AG20443 (cell line): ENCODE data around the gene PRR22.
"Not testable (repeated sequence)": the region's sequence is repeated elsewhere in the genome, so short reads cannot be mapped to it uniquely, and the experiment has no call there.

Experiments
- DNase-seq: peaks from one replicate; pipeline ENCODE4 v3.0.0; 2012; ENCODE audit warnings: low spot score, mixed read lengths

The PRR22 gene

DNA sequence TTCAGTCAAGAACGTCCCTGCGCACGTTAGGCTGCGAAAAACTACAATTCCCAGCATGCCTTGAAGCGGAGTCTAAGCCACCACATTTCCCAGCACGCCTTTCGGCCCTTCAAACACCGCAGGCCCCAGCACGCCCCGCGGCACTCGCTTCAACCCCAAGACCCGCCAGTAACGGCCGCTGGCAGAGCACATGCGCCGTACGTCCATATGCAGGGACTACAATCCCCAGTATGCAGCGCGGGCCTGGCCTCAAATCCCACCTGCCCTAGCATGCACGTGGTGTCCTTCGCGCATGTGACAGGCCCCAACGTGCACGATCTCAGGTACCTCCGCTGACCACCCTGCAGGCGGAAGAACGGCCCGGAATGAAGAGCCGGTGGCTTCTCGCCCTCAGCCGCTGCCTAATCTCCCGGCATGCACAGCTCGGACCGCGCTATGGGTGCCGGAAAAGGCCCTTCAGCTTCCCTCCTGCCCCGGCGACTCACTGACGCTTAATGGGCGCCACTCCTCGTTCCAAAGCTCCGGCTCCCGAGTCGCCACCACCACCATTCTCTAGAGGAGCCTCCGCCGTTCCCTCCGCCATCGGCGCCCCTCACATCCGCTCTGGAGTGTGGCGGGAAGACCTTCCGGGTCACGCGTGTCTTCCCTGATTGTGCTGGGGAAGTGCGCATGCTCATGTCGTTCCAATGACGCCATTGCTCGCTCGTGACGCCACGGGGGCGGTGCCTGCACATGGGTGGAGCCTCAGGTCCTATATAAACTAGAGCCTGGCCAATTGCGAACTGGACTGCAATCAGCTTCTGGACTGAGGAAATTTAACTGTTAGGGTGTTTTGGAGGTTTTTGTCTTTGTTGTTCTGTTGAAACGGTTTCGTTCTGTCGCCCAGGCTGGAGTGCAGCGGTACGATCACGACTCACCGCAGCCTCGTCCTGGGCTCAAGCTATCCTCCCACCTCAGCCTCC is 6.3 kb upstream of the PRR22 start, which contains the start of gene DUS3L:
Gene DUS3L, minus strand, starts transcription at position 605 of the 962 bp plus-strand sequence. Its CDS starts 22 bp downstream, at position 583.
- DNase-seq, result peak; percentile 98

DNA sequence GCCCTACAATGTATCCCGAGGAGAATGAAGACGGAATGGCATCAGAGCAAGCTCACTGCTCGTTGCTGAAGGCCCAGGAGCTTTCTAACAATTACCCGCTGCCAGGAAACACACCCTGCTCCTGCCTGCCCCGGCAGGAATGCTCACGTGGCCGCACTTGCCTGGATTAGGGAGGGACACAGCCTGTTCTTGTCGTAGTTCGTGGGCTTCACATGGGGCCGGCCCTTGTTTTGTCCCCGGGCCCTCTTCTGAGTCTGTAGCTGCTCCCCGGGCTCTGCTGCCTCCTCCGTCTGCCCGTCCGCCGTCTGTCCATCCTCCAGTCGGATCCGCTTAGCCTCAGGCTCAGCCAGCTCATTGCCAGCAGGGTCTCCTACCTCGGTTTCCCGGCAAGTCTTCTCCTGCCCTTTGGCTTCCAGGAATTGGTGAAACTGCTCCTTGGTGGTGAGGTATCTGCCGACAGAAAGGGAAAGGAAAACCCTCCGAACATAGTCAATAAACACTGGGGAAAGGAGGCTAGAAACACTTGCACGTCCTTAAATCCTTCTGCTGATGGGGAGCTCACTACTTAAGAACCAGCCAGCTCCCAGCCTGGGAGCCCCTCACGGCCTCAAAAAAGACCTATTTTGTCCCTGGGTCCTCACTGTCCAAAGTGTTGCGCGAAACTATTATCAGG is 5.5 kb upstream of the PRR22 start:
- no peak for DNase-seq

DNA sequence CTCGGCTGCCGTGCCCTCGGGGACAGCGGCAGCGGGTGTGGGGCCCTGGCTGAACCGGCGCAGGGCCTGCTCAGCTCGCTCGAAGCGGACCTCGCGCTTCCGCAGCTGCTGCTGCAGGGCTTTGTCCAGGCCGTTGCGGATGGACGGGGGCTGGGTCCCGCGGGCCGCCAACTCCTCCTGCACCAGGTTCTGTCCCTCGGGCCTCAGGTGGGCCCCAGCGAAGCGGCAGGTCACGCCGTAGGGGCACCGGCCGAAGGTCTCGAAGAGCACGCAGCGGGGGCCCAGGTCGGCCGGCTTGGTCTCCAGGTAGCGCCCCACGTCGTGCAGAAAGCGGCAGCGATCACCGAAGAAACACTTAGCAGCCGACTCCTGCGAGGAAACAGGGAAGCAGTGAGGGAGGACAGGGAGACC is 4.8 kb upstream of the PRR22 start:
- no peak for DNase-seq

DNA sequence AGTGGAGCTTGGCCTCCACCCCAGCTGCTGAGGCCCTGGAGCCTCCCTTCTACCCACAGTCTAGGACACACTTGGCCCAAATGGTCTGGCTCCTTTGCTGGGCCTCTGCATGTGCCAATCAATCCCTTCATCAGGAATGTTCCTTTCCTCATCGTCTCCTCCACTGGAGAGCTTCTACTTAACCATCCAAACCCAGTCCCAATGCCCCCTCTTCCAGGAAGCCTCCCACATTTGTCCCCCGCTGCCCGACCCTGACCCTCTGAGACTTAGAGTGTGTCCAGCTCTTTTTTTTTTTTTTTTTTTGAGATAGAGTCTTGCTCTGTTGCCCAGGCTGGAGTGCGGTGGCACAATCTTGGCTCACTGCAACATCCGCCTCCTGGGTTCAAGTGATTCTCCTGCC is 3.9 kb upstream of the PRR22 start:
- no peak for DNase-seq

- DNase-seq, result no peak
Observed at GRCh38 chr19:5787409-5788182, 3.0 kb upstream of the PRR22 start.

- no peak for DNase-seq
Observed at GRCh38 chr19:5786593-5787408, 2.3 kb upstream of the PRR22 start.

DNA sequence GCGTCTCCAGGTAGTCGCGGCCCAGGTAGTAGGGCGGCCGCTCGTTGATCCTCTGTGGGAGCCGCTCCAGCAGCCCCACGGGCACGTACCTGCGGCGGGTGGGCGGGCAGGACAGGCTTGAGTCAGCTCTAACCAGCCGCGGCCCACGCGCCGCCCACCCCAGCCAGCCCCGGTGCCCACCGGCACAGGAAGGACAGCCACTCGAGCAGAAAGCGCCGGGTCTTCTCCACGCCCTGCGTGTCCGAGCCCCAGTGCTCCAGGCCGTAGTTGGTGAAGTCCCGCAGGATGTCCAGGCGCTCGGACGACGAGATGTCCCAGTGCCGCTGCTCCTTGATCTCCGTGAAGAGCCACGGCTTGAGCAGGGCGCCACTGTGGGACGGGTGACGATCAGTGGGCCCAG is 877 bp upstream of the PRR22 start:
- no peak for DNase-seq

GRCh38 chr19:5782945-5783919 is 1.3 kb downstream of the PRR22 start:
- DNase-seq, result no peak

GRCh38 chr19:5782322-5782721 is 2.2 kb downstream of the PRR22 start:
- no peak for DNase-seq

- DNase-seq, result not testable (repeated sequence)
Observed at GRCh38 chr19:5780916-5781315, 3.6 kb downstream of the PRR22 start.

DNA sequence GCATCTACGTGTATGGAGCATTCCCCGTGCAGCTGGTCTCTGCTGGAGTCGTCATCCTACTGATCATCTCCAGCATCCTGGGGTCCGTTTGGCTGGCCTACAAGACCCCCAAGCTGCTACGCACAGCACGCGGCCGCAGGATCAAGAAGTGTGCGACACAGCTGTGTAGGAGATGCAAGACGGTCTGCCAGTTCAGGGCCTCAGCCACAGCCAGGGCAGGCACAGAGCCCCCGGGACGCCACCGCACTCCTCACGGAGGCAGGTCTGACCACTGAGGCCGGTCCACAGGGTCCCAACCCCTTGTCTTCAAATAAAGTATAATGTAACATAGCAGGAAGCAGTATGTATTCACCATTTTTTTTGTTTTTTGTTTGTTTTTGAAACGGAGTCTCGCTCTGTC is 6.1 kb downstream of the PRR22 start:
- DNase-seq, result no peak

DNA sequence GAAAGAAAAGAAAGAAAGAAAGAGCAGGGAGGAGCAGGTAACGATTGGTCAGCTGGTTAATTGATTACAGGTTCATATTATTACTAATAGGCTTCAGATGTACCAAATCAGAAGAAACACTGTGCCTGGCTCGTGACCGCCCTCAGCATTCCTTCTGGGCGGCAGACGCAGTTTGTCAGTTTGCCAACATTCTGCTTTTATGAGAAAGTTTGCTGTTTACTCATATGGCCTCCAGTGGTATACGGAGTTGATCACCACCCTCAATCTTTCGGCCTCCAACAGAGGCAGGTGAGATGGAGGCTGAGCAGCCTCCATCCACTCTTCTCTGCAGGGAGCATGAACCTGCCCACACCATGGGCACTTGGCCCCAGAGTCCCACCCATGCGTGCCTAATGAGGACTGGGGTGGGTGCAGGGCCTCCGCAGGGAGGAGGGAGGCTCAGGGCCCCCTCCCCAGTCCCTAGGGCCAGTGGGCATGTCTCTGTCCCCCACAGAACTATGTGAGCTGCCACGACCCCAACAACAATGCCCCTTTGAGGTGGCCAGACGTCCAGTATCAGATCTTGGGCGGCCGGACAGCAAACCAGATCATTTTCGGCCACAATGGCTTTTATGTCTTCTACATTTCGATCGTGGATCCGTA is 8.8 kb downstream of the PRR22 start:
- peak; percentile 48 for DNase-seq

DNA sequence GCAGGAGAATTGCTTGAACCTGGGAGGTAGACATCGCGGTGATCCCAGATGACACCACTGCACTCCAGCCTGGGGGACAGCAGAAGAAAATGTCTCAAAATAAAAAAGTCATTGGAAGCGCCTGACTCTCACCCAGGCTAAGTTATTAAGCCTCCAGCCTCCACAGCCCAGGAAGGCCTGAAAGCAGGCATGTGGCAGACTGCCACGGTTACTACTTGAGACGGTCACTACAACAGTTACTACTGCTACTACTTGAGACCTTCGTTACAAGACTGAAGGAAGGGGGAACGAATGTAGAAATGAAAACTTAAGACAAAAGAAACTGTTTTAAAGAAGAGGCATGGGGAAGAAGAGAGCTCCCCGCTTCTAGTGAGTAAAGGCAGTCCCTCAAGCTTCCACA is 9.6 kb downstream of the PRR22 start:
- no peak for DNase-seq

GRCh38 chr19:5773276-5773675 is 11.3 kb downstream of the PRR22 start:
- no peak for DNase-seq

GRCh38 chr19:5772416-5772815 is 12.1 kb downstream of the PRR22 start:
- no peak for DNase-seq

DNA sequence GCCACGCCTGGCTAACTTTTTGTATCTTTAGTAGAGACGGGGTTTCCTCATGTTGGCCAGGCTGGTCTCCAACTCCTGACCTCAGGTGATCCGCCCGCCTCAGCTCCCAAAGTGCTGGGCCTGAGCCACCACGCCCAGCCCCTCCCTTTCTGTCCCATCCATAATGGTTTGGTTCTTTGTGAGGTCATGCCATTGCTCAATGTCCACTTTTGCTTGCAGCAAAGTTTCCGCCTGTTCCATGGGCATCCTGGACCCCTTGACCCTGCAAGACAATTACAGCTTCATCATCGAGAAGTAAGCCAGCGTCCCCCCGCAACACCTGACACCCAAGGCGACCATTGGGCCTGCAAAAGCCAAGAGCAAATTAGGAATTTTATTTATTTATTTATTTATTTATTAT is 16.6 kb downstream of the PRR22 start:
- no peak for DNase-seq

GRCh38 chr19:5765220-5765619 is 19.3 kb downstream of the PRR22 start:
- DNase-seq, result no peak

DNA sequence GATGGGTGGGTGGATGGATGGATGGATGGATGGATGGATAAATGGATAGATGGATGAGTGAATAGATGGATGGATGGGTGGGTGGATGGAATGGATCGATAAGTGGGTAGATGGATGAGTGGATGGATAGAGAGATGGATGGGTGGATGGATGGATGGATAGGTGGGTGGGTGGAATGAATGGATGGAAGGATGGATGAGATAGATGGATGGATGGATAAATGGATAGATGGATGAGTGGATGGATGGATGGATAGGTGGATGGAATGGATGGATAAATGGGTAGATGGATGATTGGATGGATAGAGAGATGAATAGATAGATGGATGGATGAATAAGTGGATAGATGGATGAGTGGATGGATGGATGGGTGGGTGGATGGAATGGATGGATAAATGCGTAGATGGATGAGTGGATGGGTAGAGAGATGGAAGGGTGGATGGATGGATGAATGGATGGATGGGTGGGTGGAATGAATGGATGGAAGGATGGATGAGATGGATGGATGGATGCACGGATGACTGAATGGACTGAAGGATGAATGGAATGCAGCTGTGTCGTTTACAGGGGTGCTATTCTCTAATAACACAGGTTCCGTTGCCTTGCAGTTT is 21.8 kb downstream of the PRR22 start:
- DNase-seq, result no peak

DNA sequence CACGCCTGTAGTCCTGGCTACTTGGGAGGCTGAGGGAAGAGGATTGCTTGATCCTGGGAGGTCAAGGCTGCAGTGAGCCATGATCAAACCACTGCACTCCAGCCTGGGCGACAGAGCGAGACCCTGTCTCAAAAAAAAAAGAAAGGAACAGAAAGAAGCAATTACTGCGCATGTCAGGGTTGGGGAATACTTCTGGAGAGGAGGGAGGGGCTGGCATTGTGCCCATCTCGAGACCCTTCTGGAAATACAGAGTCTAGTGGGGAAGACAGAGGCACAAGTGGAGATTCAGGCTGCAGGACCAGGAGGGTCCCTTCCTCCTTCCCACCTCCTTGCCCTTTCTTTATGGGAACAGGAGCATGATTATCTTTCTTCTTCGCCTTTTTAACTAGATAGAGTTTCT is 30.8 kb downstream of the PRR22 start:
- DNase-seq, result no peak
